K562 (cell line): ENCODE data around the gene MCAT. TPM values are rescaled to one million over a fixed set of nuclear protein-coding genes. Genes with fewer than 3 reads are reported as not detected.
A peak's percentile ranks its signal among the peaks of the same experiment; 100 is the strongest.

Source experiments
- ATAC-seq: fragments of 200-7000 bp; cut with Tn5 transposase; 3 replicates; pipeline ENCODE4 v1.9.1; 2020; ENCODE audit warnings: moderate library complexity
- BruUV-seq: library from RNA; stranded (reverse); fragments of 400-500 nt; replicated peaks from 2 replicates; lab custom pipeline; 2021; lab: Mats Ljungman, UMichigan
- CTCF ChIA-PET: fragments of 300-600 bp; formaldehyde crosslinking; extraction: SDS; loops from one replicate; lab custom pipeline; 2021; ENCODE audit warnings: low intra/inter-chr PET ratio; lab: Yijun Ruan, JAX
- POLR2A ChIA-PET: fragments of 300-600, 350-650 bp; sonication (Branson Sonifier 250); formaldehyde crosslinking; extraction: SDS; loops from one replicate; lab custom pipeline; 2021; ENCODE audit warnings: antibody characterized with exemption, inconsistent platforms; lab: Yijun Ruan, JAX
- DNase-seq, 4 experiments: peaks; one replicate each; pipeline versions ENCODE4 v3.0.0 to v3.0.0-alpha.2; 2011 to 2018; ENCODE audit warnings: low spot score in 3 of 4, mixed read lengths in 3 of 4; ENCODE audit errors: extremely low read depth in 1 of 4
- FAIRE-seq: peaks from 2 replicates; lab custom pipeline; 2011; peaks lifted over from hg19 to GRCh38; lab: Jason Lieb, UNC
- H2AFZ ChIP-seq: 2 replicates; pipeline ENCODE4 v1.6.0; 2011; ENCODE audit warnings: low read depth, low read length, control low read depth, inconsistent platforms
- H3K27ac ChIP-seq: fragments of 200-600 bp; 3 replicates; pipeline ENCODE4 v1.8.0; 2011; ENCODE audit warnings: low read depth, mild to moderate bottlenecking, control low read depth, inconsistent platforms, low read length, moderate library complexity, mixed read lengths; ENCODE audit errors: extremely low read depth
- H3K27me3 ChIP-seq, 2 experiments: fragments of 300-600 bp in 1 of 2; 2 replicates in 1 of 2; 3 replicates in 1 of 2; pipeline versions ENCODE4 v1.6.0 to v1.8.0; 2011; ENCODE audit warnings: inconsistent platforms in 2 of 2, low read length in 2 of 2, mild to moderate bottlenecking in 1 of 2, mixed read lengths in 1 of 2, moderate library complexity in 1 of 2; ENCODE audit not compliant: control insufficient read depth in 2 of 2, insufficient read depth in 2 of 2
- H3K36me3 ChIP-seq: fragments of 300-600 bp; 3 replicates; pipeline ENCODE4 v1.8.0; 2011; ENCODE audit warnings: mild to moderate bottlenecking, low read length, inconsistent platforms; ENCODE audit not compliant: control insufficient read depth, insufficient read depth
- H3K4me1 ChIP-seq, 2 experiments: fragments of 200-600 bp in 1 of 2; replicated peaks in 1 of 2; 2 replicates in 1 of 2; 3 replicates in 1 of 2; pipeline versions ENCODE4 v1.5.1 to v1.8.0; 2011; ENCODE audit warnings: inconsistent platforms in 2 of 2, low read length in 2 of 2, mild to moderate bottlenecking in 1 of 2, mixed read lengths in 1 of 2, moderate library complexity in 1 of 2; ENCODE audit not compliant: control insufficient read depth in 2 of 2, insufficient read depth in 2 of 2
- H3K4me2 ChIP-seq: 2 replicates; pipeline ENCODE4 v1.6.1; 2011; ENCODE audit warnings: low read length, control low read depth, inconsistent platforms, mixed read lengths; ENCODE audit not compliant: insufficient read depth
- H3K4me3 ChIP-seq: fragments of 200-600 bp; sonication (generic), shearing (Covaris generic); 2 replicates; pipeline ENCODE4 v1.5.1; 2016; ENCODE audit warnings: control low read depth, inconsistent platforms
- H3K79me2 ChIP-seq: fragments of 200-600 bp; 3 replicates; pipeline ENCODE4 v1.8.0; 2011; ENCODE audit warnings: low read length, inconsistent platforms; ENCODE audit not compliant: control insufficient read depth, insufficient read depth
- H3K9ac ChIP-seq, 2 experiments: 2 replicates each; pipeline versions ENCODE4 v1.6.0 to v1.6.1; 2011; ENCODE audit warnings: low read depth in 2 of 2, low read length in 2 of 2, control low read depth in 1 of 2, inconsistent platforms in 1 of 2, mild to moderate bottlenecking in 1 of 2, mixed read lengths in 1 of 2; ENCODE audit not compliant: insufficient read depth in 1 of 2
- H3K9me1 ChIP-seq: one replicate; pipeline ENCODE4 v1.6.0; 2011; ENCODE audit warnings: inconsistent platforms, mild to moderate bottlenecking, low read length, moderate library complexity; ENCODE audit not compliant: control insufficient read depth, insufficient read depth
- H3K9me3 ChIP-seq: replicated peaks from 2 replicates; pipeline ENCODE4 v1.5.1; 2011; ENCODE audit warnings: low read depth, low read length, inconsistent platforms; ENCODE audit not compliant: control insufficient read depth, insufficient read depth
- H4K20me1 ChIP-seq: replicated peaks from 2 replicates; pipeline ENCODE4 v1.6.1; 2011; ENCODE audit warnings: low read length, inconsistent platforms, mixed read lengths; ENCODE audit not compliant: control insufficient read depth, insufficient read depth
- NR2C1 ChIP-seq, 2 experiments: fragments of 450-650 bp; IDR thresholded peaks; 2 replicates each; pipeline ENCODE4 v1.6.1; 2017; ENCODE audit warnings: mild to moderate bottlenecking in 2 of 2, antibody characterized with exemption in 1 of 2, inconsistent platforms in 1 of 2, missing compliant biosample characterization in 1 of 2, missing genetic modification characterization in 1 of 2
- SPI1 ChIP-seq: IDR thresholded peaks from 2 replicates; pipeline ENCODE4 v1.6.1; 2011; ENCODE audit warnings: low read depth, low read length, control low read depth, borderline replicate concordance
- WGBS: fragments of 100-300 bp; shearing (Covaris generic); methylation state at CpG from one replicate; pipeline ENCODE4 v1.1.6; 2016; ENCODE audit warnings: low coverage, mixed read lengths; ENCODE audit not compliant: insufficient coverage; ENCODE audit errors: missing lambda C conversion rate; 5-methylcytosine and 5-hydroxymethylcytosine counted together
- in situ Hi-C: fragments of 300-500 bp; cut with MboI; formaldehyde crosslinking; loops from 4 replicates; pipeline ENCODE4 v1.15.0; 2018; ENCODE audit warnings: inconsistent platforms, mixed read lengths
- intact Hi-C: fragments of 100-400 bp; cut with micrococcal nuclease; formaldehyde crosslinking; loops from 2 replicates; pipeline ENCODE4 v1.14.2; 2022
- polyA plus RNA-seq, 8 experiments: library from polyadenylated mRNA; depleted of rRNA in 4 of 8; stranded (reverse) in 5 of 8; unstranded in 3 of 8; fragments of >200 nt; fragmentation: Nextera tagmentation in 2 of 8; fragmentation: Illumina TruSeq in 1 of 8; extraction: Ambion mirVana in 2 of 8; extraction: Trizol in 1 of 8; gene quantifications; 2 replicates each; pipeline versions ENCODE4 v1.2.1 to v1.2.3, GENCODE V29; 2011 to 2014; ENCODE audit warnings: inconsistent platforms in 1 of 8, missing spikeins in 1 of 8
- total RNA-seq, 7 experiments: library from RNA; depleted of rRNA in 6 of 7; stranded (reverse); fragments of >200 nt in 6 of 7; fragmentation: Illumina TruSeq in 2 of 7; extraction: Trizol in 2 of 7; gene quantifications; 2 replicates each; pipeline versions ENCODE4 v1.2.1 to v1.2.3, GENCODE V29; 2011 to 2021; ENCODE audit warnings: low replicate concordance in 1 of 7
- TF ChIP-seq, protein P1 (sequence below): fragments of 450-650 bp; formaldehyde crosslinking; IDR thresholded peaks from 2 replicates; pipeline ENCODE4 v1.4.0; 2020; ENCODE audit warnings: mild to moderate bottlenecking, moderate library complexity
- TF ChIP-seq, protein P2 (sequence below), 2 experiments: IDR thresholded peaks; 2 replicates each; pipeline ENCODE4 v1.6.1; 2011; ENCODE audit warnings: borderline replicate concordance in 1 of 2, control low read depth in 1 of 2, low read depth in 1 of 2, low read length in 1 of 2, mild to moderate bottlenecking in 1 of 2, mixed read lengths in 1 of 2, moderate library complexity in 1 of 2; ENCODE audit not compliant: insufficient read depth in 1 of 2, insufficient read length in 1 of 2, poor library complexity in 1 of 2, severe bottlenecking in 1 of 2; ENCODE audit errors: extremely low read depth in 1 of 2
- TF ChIP-seq, protein P3 (sequence below): sonication (generic); formaldehyde crosslinking; IDR thresholded peaks from 2 replicates; pipeline ENCODE4 v1.9.0; 2022; ENCODE audit warnings: mild to moderate bottlenecking, missing genetic modification reagents

Gene MCAT
- total and polyA plus RNA-seq, 9 of the 15 experiments (the other 6 are each of a cell fraction or from before 2014, with no cell fraction given) = 3.3 to 27.8 (median 13.9) TPM

DNA sequence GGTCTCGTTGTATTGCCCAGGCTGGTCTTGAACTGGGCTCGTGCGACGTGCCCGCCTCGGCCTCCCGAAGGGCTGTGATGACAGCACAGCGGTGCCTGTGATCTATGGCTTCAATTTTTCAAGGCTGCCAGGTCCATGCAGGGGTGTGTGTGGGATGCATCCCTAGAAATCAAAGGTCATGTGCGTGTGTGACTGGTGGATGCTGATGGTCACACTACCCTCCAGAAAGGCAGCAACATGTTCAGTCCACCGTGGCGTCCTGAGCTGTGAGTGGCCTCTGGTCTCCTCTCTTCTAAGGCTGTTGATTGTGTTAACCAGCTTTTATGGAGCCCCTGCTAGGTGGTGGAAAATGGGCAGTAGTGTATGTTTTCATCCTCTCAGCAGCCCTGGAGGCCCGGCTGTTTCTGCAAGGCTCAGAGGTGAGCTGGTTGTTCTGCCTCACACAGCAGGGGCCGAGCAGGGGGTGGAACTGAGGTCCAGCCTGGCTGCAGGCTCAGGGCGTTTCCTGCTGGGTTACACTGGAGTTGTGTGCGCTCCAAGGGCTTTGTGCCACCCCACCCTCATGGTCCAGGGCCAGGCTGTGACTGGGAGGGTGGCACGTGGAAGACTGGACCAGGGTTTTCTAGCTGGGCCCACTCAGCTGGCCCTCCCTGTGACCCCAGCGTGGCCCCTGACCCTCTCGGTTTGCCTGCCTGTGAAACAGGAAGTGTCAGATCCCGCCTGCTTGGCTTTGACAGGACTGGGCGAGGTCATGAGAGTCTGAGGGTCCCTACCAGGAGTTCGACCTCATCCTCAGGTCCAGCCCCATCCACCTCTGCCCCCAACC, 25.0 kb downstream of the MCAT start:
- Histone ChIP-seq H2AFZ (peak overlapping the region; percentile 38), H3K9ac (peak overlapping the region in 1 of 2 experiments; percentile 78; a peak in 2 of 4 replicates), H3K27ac (no peak overlapping the region), H3K36me3 (no peaks in the 10 kb centered on the region), H3K4me1 (peaks cover 9 to 10% of the 10 kb centered on the region in 2 experiments; a peak in 3 of 5 replicates), H4K20me1 (no peaks in the 10 kb centered on the region), H3K79me2 (no peaks in the 10 kb centered on the region), H3K4me2 (no peak overlapping the region), H3K4me3 (no peak overlapping the region), H3K9me1 (no peaks in the 10 kb centered on the region), H3K27me3 (no peaks in the 10 kb centered on the region), H3K9me3 (no peaks in the 10 kb centered on the region)
- BruUV-seq = no TSS peak
- no peak for FAIRE-seq
- 59% methylated on average over 10 of the region's 21 CpGs for WGBS
- in situ Hi-C loops (no loop called here), intact Hi-C loops (no loop called here)
- ChIA-PET CTCF (no interaction called here), POLR2A (no interaction called here)
- DNase-seq = no peak
- TF ChIP-seq, protein P1, sequence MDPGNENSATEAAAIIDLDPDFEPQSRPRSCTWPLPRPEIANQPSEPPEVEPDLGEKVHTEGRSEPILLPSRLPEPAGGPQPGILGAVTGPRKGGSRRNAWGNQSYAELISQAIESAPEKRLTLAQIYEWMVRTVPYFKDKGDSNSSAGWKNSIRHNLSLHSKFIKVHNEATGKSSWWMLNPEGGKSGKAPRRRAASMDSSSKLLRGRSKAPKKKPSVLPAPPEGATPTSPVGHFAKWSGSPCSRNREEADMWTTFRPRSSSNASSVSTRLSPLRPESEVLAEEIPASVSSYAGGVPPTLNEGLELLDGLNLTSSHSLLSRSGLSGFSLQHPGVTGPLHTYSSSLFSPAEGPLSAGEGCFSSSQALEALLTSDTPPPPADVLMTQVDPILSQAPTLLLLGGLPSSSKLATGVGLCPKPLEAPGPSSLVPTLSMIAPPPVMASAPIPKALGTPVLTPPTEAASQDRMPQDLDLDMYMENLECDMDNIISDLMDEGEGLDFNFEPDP (CRISPR knock-in tag) = no peak
- TF ChIP-seq NR2C1 (IDR thresholded peaks at IDR 0.05) (peak; percentile 45; the same call in 1 of the 2 replicates), NR2C1 (tag; IDR thresholded peaks at IDR 0.05) (peak; percentile 31; the same call in 1 of the 2 replicates), SPI1 (peak; percentile 62; the same call in 1 of the 2 replicates)
- TF ChIP-seq, protein P2, sequence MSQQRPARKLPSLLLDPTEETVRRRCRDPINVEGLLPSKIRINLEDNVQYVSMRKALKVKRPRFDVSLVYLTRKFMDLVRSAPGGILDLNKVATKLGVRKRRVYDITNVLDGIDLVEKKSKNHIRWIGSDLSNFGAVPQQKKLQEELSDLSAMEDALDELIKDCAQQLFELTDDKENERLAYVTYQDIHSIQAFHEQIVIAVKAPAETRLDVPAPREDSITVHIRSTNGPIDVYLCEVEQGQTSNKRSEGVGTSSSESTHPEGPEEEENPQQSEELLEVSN (IDR thresholded peaks at IDR 0.05; ENCODE audit: borderline replicate concordance in 1 of 2, extremely low read depth in 1 of 2, insufficient read depth in 1 of 2, insufficient read length in 1 of 2, low read depth in 1 of 2, low read length in 1 of 2, poor library complexity in 1 of 2, severe bottlenecking in 1 of 2) = peak in 1 of 2 experiments; percentile 21
- TF ChIP-seq, protein P3, sequence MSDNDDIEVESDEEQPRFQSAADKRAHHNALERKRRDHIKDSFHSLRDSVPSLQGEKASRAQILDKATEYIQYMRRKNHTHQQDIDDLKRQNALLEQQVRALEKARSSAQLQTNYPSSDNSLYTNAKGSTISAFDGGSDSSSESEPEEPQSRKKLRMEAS (CRISPR knock-in tag) = peak; percentile 70
- ATAC-seq = no peak
